Dermis blood vessel endothelial cell (primary cell): Measurements from ENCODE around the gene ANK3. TPM values are rescaled to one million over a fixed set of nuclear protein-coding genes. Genes with fewer than 3 reads are reported as not detected.
"Not testable (repeated sequence)": the region's sequence is repeated elsewhere in the genome, so short reads cannot be mapped to it uniquely, and the experiment has no call there.

ENCODE experiments used
- DNase-seq: peaks from one replicate; pipeline ENCODE4 v3.0.0; 2010
- total RNA-seq: library from RNA; depleted of rRNA; stranded (reverse); fragments of >200 nt; gene quantifications from 2 replicates; pipeline ENCODE4 v1.2.3, GENCODE V29; 2014

The ANK3 gene
- total RNA-seq, 1 donor from 2014 or later = 0.85 TPM

DNA sequence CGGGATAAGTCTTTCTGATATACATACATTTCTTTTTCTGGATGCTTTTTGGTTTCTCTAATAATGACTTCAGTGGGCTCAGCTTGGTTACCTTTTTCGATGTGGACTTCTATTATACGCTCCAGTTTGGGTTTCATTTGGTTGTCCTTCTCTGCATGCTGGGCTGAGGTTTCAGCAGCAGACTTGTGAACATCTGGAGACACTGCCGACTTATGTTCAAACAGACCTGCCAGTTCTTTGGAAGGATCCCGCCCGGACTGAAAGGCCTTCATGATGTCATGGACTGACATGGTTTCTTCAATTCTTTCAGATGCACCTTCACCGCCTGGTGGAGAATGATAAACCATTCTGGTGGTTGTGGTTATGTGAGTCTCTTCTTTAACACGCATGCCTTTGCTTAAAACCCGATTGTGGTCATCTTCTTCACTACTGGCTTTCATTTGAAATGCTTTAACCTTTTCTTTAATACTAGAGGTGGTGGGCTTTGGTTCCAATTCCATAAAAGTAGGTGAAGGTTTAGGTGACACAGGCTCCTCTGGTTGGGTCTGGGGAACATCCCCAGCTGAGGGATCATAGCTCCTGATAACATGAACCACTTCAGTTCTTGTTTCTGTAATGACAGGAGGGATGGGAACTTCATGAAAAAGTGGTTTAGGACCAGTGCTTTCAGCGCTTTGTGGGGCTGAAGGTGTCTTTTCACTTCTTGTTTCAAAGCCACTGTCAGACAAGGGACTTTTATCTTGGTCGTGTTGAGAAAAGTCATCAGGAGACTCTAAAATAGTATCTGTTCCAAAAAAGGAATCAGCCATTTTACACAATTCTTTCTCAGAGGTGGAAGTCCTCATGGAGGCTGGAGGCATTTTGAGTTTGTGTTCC is 315.7 kb downstream of the ANK3 start:
- no peak for DNase-seq

- no peak for DNase-seq
Measured at GRCh38 chr10:60073397-60073780, 316.3 kb downstream of the ANK3 start.

GRCh38 chr10:60069311-60069710 is 320.4 kb downstream of the ANK3 start:
- no peak for DNase-seq

- no peak for DNase-seq
Measured at GRCh38 chr10:60050366-60050765, 339.3 kb downstream of the ANK3 start.

GRCh38 chr10:60048091-60048501 is 341.6 kb downstream of the ANK3 start:
- DNase-seq = peak; percentile 31

GRCh38 chr10:60045571-60045970 is 344.1 kb downstream of the ANK3 start:
- no peak for DNase-seq

- no peak for DNase-seq
Measured at GRCh38 chr10:60044971-60045370, 344.7 kb downstream of the ANK3 start.

GRCh38 chr10:60044242-60044641 is 345.4 kb downstream of the ANK3 start:
- no peak for DNase-seq

DNA sequence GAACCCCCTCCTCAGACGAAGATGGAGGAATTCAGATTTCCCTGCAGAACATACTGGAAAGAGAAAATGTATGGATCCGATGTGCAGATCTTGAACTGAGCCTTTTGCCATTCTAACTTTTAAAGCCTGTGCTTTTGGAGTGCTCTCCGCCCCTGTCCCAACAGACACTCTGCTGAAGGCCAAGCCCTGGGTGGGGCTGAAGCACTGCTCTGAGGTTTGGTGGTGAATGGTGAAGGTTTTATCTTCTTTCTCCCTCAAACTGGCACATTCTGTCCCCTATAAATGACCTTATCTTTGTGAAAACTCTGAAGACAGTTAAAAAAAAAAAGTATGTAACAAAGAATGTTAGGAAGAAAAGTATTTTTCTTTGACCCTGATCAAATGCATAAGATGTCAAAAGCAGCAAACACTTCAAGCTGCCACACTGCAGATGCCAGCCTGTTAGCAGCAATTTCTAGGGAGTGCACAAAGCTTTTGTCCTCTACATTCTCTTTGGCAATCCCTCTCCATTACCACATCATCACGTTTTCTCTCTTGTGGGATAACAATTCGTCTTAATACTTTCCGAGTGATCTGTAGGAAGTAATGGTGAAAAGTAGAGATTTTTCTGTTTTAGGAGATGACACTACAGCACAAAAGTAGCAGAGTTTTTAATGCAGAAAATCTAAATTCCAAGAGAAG is 346.0 kb downstream of the ANK3 start:
- no peak for DNase-seq

DNA sequence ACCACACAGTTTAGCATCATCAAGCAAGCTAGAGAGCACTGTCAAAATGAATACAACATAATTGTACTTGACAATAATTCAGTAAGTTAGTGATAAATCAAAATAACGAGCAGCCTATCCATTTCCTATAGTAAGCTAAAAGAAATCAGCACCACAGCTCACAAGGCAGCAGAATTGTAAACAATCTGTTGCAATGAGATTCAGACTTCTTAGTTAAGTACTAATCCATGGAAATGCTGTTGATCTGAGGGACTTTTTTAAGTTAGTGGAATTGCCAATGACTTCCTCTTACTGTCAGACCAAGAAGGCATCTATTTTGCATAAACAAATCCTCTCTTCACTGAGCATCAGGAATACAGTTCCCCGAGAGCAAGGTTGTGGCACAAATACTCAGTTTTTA is 346.8 kb downstream of the ANK3 start:
- no peak for DNase-seq

DNA sequence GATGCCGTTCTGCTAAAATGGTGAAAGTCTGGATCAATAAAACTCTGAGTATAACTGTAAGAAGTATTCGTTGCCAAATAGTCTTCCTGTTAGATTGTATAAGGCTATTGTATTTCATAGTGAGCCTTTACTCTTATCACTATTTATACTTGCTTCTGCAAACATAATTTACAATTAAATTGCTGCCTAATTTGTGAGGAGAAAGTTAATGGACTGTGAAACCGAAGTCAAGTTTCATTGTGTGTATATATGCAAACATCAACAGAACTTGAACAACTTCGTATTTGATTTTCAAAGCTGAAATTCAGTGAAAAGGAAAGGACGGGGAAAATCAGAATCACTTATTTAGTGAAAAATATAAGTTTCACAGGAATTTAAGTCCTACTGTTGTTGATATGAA is 347.4 kb downstream of the ANK3 start:
- DNase-seq = no peak

DNA sequence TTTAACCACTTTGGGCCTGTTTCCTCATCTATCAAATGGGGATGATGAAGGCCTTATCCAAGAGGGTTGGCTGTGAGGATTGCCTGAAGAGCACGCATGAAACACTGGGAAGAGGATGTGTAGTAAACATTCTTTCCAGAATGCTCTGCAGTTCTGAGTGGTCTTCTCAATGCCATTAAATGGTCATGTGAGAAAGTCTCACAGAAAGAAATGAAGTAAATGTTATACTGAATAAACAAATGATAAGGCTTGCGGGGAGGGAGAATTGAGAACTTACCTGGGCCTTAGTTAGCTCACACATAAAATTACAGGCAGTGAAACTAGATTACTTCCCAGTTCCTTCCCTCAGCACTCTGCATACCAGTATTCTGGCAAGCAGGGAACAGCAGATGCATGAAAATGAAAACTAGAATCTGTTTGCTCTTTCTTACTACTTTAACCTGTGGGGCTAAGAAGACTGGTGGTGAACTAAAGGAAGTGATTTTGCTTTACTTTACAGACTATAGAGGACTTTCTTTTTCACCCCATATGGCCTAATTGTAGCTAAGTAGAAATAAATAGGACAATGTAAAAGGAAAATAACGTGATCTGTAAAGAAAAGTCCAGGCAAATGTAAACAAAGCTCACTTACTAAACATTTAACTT is 348.1 kb downstream of the ANK3 start:
- DNase-seq = no peak

- DNase-seq = no peak
Measured at GRCh38 chr10:60040014-60040662, 349.5 kb downstream of the ANK3 start.

- DNase-seq = no peak
Measured at GRCh38 chr10:60035984-60036383, 353.7 kb downstream of the ANK3 start.

GRCh38 chr10:60035375-60035774 is 354.3 kb downstream of the ANK3 start:
- DNase-seq = not testable (repeated sequence)

DNA sequence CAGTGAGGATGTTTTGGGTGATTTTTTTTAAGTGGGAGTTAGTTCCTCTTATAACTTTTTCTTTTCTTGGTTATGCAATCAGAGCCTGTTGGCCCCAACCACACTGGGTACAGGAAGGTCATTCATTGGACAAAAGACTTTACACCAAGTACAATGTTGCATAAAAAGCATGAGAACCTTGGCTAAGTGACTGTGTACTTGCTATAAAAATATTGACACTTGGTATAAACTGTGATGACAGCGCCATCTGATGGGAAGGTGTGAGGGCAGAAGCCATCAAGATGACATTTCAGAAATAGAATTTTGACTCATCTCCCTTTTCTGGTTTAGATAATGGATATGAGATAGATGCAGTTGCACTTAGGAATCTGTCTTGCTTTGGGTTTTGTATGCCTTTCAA is 357.0 kb downstream of the ANK3 start:
- DNase-seq = peak; percentile 64

DNA sequence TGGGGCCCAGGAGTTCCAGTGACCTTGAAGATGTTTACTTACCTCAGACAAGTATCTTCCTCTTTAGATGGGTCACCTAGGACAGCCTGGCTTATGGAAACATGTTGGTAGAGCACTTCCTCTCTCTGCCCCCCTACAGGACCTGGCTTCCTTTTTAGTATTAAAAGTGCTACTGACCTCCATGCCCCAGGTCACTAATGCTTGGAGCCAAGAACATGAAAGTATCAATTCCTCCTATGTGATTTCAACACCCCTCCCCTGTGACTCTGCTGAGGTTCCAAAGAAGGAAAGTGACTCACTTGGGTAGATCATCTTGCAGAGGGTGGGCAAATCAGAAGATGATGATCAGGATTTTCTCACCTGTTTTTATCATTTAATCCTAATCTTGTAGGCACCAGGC is 358.0 kb downstream of the ANK3 start:
- DNase-seq = no peak

DNA sequence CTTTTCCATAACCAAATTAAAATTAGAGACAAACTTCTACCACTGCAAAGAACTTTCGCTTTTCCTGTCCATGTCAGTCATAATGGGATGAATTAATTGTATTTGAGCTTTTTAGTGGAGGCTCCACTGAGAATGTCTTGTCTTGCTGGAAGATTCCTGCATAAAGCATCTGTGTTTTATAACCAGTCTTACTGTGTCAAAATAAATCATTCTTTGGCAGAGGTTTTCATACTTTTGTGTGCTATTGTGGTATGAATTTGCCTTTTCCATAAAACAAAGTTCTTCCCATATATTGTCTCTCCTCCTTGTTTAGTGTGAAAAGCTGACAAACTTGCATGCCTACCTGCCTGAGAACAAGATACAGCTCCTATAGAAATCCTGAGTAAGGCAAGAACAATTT is 358.5 kb downstream of the ANK3 start:
- DNase-seq = no peak

DNA sequence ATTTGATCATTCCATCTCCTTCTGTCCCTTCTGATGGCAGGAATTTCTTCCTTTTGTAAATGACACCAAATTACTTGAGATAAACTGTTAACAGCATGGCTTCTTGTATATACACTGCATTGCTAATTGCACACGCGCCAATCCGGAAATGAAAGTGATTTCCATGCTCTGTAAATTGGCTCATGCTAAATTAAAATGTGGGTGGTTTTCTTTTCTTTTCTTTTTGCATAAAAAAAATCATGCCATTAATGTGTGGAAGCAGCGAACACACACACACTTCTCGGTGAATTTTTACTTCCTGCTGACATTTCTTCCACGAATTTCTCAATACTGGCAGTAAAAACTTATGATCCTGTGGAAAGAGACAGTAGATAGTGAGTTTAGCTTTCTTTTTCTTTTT is 360.2 kb downstream of the ANK3 start:
- no peak for DNase-seq

DNA sequence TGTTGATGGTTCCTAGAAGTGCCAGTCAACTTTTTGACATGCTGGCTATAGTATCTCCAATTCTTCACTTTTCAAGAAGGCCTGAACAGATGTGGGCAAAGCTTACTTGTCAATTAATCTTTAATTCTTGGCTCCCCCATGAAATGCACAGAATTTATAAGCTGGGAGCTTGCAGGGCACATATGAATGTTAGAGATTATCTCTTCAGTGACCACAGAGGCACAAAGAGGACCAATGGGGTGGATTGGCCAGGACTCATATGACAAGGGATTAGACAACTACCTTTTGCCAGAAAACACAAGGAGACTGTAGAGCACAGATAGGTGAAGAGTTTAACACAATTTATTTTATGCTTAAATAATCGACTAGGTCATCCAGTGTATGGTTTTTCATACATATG is 361.6 kb downstream of the ANK3 start:
- DNase-seq = no peak

GRCh38 chr10:60025279-60025678 is 364.4 kb downstream of the ANK3 start:
- no peak for DNase-seq

GRCh38 chr10:60024506-60024905 is 365.2 kb downstream of the ANK3 start:
- no peak for DNase-seq
